ENCODE measurements around the gene BIRC6. TPM values are rescaled to one million over a fixed set of nuclear protein-coding genes. Genes with fewer than 3 reads are reported as not detected.

The BIRC6 gene
- total RNA-seq, 1 experiment from 2014 or later: 182 TPM

DNA sequence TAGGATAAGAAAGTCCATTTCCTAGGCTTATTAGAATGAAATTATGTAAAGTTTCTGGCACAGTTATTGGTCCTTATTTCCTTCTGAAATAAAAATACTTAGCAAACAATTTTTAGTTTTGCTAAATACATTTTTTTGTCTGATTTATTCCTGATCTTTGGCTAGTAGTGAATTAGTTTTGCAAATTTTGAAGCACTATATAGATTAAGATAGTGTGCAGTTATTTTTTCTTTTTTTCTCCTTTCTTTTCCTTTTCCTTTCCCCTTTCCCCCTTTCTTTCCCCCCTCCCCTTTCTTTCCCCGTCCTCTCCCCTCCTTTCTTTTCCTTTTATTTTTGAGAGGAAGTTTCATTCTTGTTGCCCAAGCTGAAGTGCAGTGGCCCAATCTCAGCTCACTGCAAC is 59.7 kb downstream of the BIRC6 start:
- H3K9me3 ChIP-seq (ENCODE audit: low read length): no peaks in the 10 kb centered on the region
- no peak overlapping the region for H2AFZ ChIP-seq (ENCODE audit: low read length)
- H3K4me1 ChIP-seq (ENCODE audit: low read length): no peaks in the 10 kb centered on the region
- H3K9me2 ChIP-seq (replicated peaks; ENCODE audit: insufficient read depth, low read length): no peaks in the 10 kb centered on the region
- no peak overlapping the region for H3K4me3 ChIP-seq (ENCODE audit: low read length)
- peaks cover 41% of the 10 kb centered on the region for H3K36me3 ChIP-seq (ENCODE audit: insufficient read depth, low read length)
- H3K4me2 ChIP-seq (ENCODE audit: low read depth, low read length, poor library complexity, severe bottlenecking): no peak overlapping the region
- no peaks in the 10 kb centered on the region for H4K20me1 ChIP-seq (ENCODE audit: insufficient read depth, low read depth, low read length)
- peaks cover 94% of the 10 kb centered on the region for H3K79me2 ChIP-seq (ENCODE audit: low read length)
- no peak overlapping the region for H3K27ac ChIP-seq (ENCODE audit: low read length)
- no peak for DNase-seq
- H3K27me3 ChIP-seq (ENCODE audit: low read length): no peaks in the 10 kb centered on the region
- H3K9ac ChIP-seq (ENCODE audit: low read length): no peak overlapping the region

- Histone ChIP-seq H3K4me2 (ENCODE audit: low read depth, low read length, poor library complexity, severe bottlenecking) (no peak overlapping the region), H4K20me1 (ENCODE audit: insufficient read depth, low read depth, low read length) (no peaks in the 10 kb centered on the region), H3K36me3 (ENCODE audit: insufficient read depth, low read length) (peaks cover 48% of the 10 kb centered on the region), H2AFZ (ENCODE audit: low read length) (no peak overlapping the region), H3K4me3 (ENCODE audit: low read length) (no peak overlapping the region), H3K27me3 (ENCODE audit: low read length) (no peaks in the 10 kb centered on the region), H3K4me1 (ENCODE audit: low read length) (peaks cover 4% of the 10 kb centered on the region; the same call in 1 of the 2 replicates), H3K9me3 (ENCODE audit: low read length) (no peaks in the 10 kb centered on the region), H3K9ac (ENCODE audit: low read length) (no peak overlapping the region), H3K9me2 (replicated peaks; ENCODE audit: insufficient read depth, low read length) (no peaks in the 10 kb centered on the region), H3K27ac (ENCODE audit: low read length) (no peak overlapping the region), H3K79me2 (ENCODE audit: low read length) (peaks cover 94% of the 10 kb centered on the region)
- no peak for DNase-seq
Observed at GRCh38 chr2:32417659-32418058, 60.8 kb downstream of the BIRC6 start.

DNA sequence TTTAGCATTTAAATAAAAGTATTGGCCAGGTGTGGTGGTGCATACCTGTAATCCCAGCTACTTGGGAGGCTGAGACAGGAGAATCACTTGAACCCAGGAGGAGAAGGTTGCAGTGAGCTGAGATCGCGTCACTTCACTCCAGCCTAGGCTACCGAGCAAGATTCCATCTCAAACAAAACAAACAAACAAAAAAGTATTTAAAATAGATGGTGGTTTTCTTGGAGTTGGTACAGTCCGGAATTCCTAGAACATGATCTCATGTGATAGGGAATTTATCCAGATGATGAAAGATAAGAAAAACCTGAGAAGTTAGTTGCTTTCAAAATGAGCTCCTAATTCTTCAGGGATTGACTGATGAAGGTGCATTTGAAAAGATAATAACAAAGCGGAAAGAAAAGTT is 62.0 kb downstream of the BIRC6 start:
- Histone ChIP-seq H3K9ac (ENCODE audit: low read length) (no peak overlapping the region), H4K20me1 (ENCODE audit: insufficient read depth, low read depth, low read length) (no peaks in the 10 kb centered on the region), H2AFZ (ENCODE audit: low read length) (no peak overlapping the region), H3K4me1 (ENCODE audit: low read length) (peaks cover 4% of the 10 kb centered on the region; the same call in 1 of the 2 replicates), H3K9me3 (ENCODE audit: low read length) (no peaks in the 10 kb centered on the region), H3K4me3 (ENCODE audit: low read length) (no peak overlapping the region), H3K36me3 (ENCODE audit: insufficient read depth, low read length) (peaks cover 56% of the 10 kb centered on the region), H3K4me2 (ENCODE audit: low read depth, low read length, poor library complexity, severe bottlenecking) (no peak overlapping the region), H3K9me2 (replicated peaks; ENCODE audit: insufficient read depth, low read length) (no peaks in the 10 kb centered on the region), H3K27ac (ENCODE audit: low read length) (no peak overlapping the region), H3K79me2 (ENCODE audit: low read length) (peaks cover 97% of the 10 kb centered on the region), H3K27me3 (ENCODE audit: low read length) (no peaks in the 10 kb centered on the region)
- DNase-seq: no peak

GRCh38 chr2:32422133-32422532 is 65.3 kb downstream of the BIRC6 start:
- Histone ChIP-seq H3K27ac (ENCODE audit: low read length) (no peak overlapping the region), H3K36me3 (ENCODE audit: insufficient read depth, low read length) (peaks cover 32% of the 10 kb centered on the region), H4K20me1 (ENCODE audit: insufficient read depth, low read depth, low read length) (no peaks in the 10 kb centered on the region), H3K4me3 (ENCODE audit: low read length) (no peak overlapping the region), H3K9me2 (replicated peaks; ENCODE audit: insufficient read depth, low read length) (no peaks in the 10 kb centered on the region), H3K9me3 (ENCODE audit: low read length) (no peaks in the 10 kb centered on the region), H3K9ac (ENCODE audit: low read length) (no peak overlapping the region), H2AFZ (ENCODE audit: low read length) (no peak overlapping the region), H3K79me2 (ENCODE audit: low read length) (peaks cover 99% of the 10 kb centered on the region), H3K4me2 (ENCODE audit: low read depth, low read length, poor library complexity, severe bottlenecking) (no peak overlapping the region), H3K4me1 (ENCODE audit: low read length) (peaks cover 4% of the 10 kb centered on the region; the same call in 1 of the 2 replicates), H3K27me3 (ENCODE audit: low read length) (no peaks in the 10 kb centered on the region)
- no peak for DNase-seq

GRCh38 chr2:32423536-32423935 is 66.7 kb downstream of the BIRC6 start:
- Histone ChIP-seq H3K36me3 (ENCODE audit: insufficient read depth, low read length) (peaks cover 19% of the 10 kb centered on the region; the same call in 1 of the 2 replicates), H3K27ac (ENCODE audit: low read length) (no peak overlapping the region), H2AFZ (ENCODE audit: low read length) (no peak overlapping the region), H3K27me3 (ENCODE audit: low read length) (no peaks in the 10 kb centered on the region), H3K4me3 (ENCODE audit: low read length) (no peak overlapping the region), H3K79me2 (ENCODE audit: low read length) (peaks cover 97% of the 10 kb centered on the region), H3K4me2 (ENCODE audit: low read depth, low read length, poor library complexity, severe bottlenecking) (no peak overlapping the region), H3K9me2 (replicated peaks; ENCODE audit: insufficient read depth, low read length) (no peaks in the 10 kb centered on the region), H3K4me1 (ENCODE audit: low read length) (peaks cover 4% of the 10 kb centered on the region; the same call in 1 of the 2 replicates), H3K9ac (ENCODE audit: low read length) (no peak overlapping the region), H4K20me1 (ENCODE audit: insufficient read depth, low read depth, low read length) (no peaks in the 10 kb centered on the region), H3K9me3 (ENCODE audit: low read length) (no peaks in the 10 kb centered on the region)
- no peak for DNase-seq

- H3K9me2 ChIP-seq (replicated peaks; ENCODE audit: insufficient read depth, low read length): no peaks in the 10 kb centered on the region
- no peak overlapping the region for H3K4me3 ChIP-seq (ENCODE audit: low read length)
- H3K4me2 ChIP-seq (ENCODE audit: low read depth, low read length, poor library complexity, severe bottlenecking): no peak overlapping the region
- H4K20me1 ChIP-seq (ENCODE audit: insufficient read depth, low read depth, low read length): no peaks in the 10 kb centered on the region
- no peak overlapping the region for H3K27ac ChIP-seq (ENCODE audit: low read length)
- no peak overlapping the region for H3K9ac ChIP-seq (ENCODE audit: low read length)
- no peaks in the 10 kb centered on the region for H3K27me3 ChIP-seq (ENCODE audit: low read length)
- no peaks in the 10 kb centered on the region for H3K9me3 ChIP-seq (ENCODE audit: low read length)
- H3K4me1 ChIP-seq (ENCODE audit: low read length): peaks cover 4% of the 10 kb centered on the region; the same call in 1 of the 2 replicates
- H3K79me2 ChIP-seq (ENCODE audit: low read length): peaks cover 98% of the 10 kb centered on the region
- no peak overlapping the region for H2AFZ ChIP-seq (ENCODE audit: low read length)
- DNase-seq: no peak
- H3K36me3 ChIP-seq (ENCODE audit: insufficient read depth, low read length): peaks cover 28% of the 10 kb centered on the region; the same call in 1 of the 2 replicates
Observed at GRCh38 chr2:32424739-32425138, 67.9 kb downstream of the BIRC6 start.

GRCh38 chr2:32425719-32426141 is 68.9 kb downstream of the BIRC6 start:
- no peaks in the 10 kb centered on the region for H4K20me1 ChIP-seq (ENCODE audit: insufficient read depth, low read depth, low read length)
- no peak overlapping the region for H2AFZ ChIP-seq (ENCODE audit: low read length)
- no peak for DNase-seq
- H3K4me1 ChIP-seq (ENCODE audit: low read length): peaks cover 4% of the 10 kb centered on the region; the same call in 1 of the 2 replicates
- H3K27ac ChIP-seq (ENCODE audit: low read length): no peak overlapping the region
- H3K9ac ChIP-seq (ENCODE audit: low read length): no peak overlapping the region
- no peaks in the 10 kb centered on the region for H3K9me2 ChIP-seq (replicated peaks; ENCODE audit: insufficient read depth, low read length)
- H3K4me2 ChIP-seq (ENCODE audit: low read depth, low read length, poor library complexity, severe bottlenecking): no peak overlapping the region
- H3K27me3 ChIP-seq (ENCODE audit: low read length): no peaks in the 10 kb centered on the region
- H3K79me2 ChIP-seq (ENCODE audit: low read length): peaks cover 98% of the 10 kb centered on the region
- H3K36me3 ChIP-seq (ENCODE audit: insufficient read depth, low read length): peaks cover 28% of the 10 kb centered on the region; the same call in 1 of the 2 replicates
- H3K4me3 ChIP-seq (ENCODE audit: low read length): no peak overlapping the region
- no peaks in the 10 kb centered on the region for H3K9me3 ChIP-seq (ENCODE audit: low read length)

- Histone ChIP-seq H2AFZ (ENCODE audit: low read length) (no peak overlapping the region), H3K9me3 (ENCODE audit: low read length) (no peaks in the 10 kb centered on the region), H4K20me1 (ENCODE audit: insufficient read depth, low read depth, low read length) (no peaks in the 10 kb centered on the region), H3K9me2 (replicated peaks; ENCODE audit: insufficient read depth, low read length) (no peaks in the 10 kb centered on the region), H3K4me2 (ENCODE audit: low read depth, low read length, poor library complexity, severe bottlenecking) (no peak overlapping the region), H3K9ac (ENCODE audit: low read length) (no peak overlapping the region), H3K27ac (ENCODE audit: low read length) (no peak overlapping the region), H3K79me2 (ENCODE audit: low read length) (peaks cover 96% of the 10 kb centered on the region), H3K4me1 (ENCODE audit: low read length) (no peaks in the 10 kb centered on the region), H3K27me3 (ENCODE audit: low read length) (no peaks in the 10 kb centered on the region), H3K36me3 (ENCODE audit: insufficient read depth, low read length) (peaks cover 34% of the 10 kb centered on the region), H3K4me3 (ENCODE audit: low read length) (no peak overlapping the region)
- DNase-seq: no peak
Observed at GRCh38 chr2:32427672-32428610, 71.1 kb downstream of the BIRC6 start.

Measured in Karpas-422 (cell line).